ENCODE data around the gene RTKN2.

RTKN2 gene

GRCh38 chr10:62154231-62154630, 114.4 kb downstream of the RTKN2 start:
- TF ChIP-seq CSRNP3 (CRISPR knock-in tag; IDR thresholded peaks at IDR 0.05) (no peak), TOX (CRISPR knock-in tag; IDR thresholded peaks at IDR 0.05; ENCODE audit: borderline replicate concordance) (no peak), ZNF8 (CRISPR knock-in tag; IDR thresholded peaks at IDR 0.05) (no peak), ZNF565 (CRISPR knock-in tag; conservative IDR thresholded peaks at IDR 0.05; ENCODE audit: low read depth) (no peak)
- no peak for ATAC-seq

- ATAC-seq = no peak
Observed at GRCh38 chr10:62153191-62153590, 115.5 kb downstream of the RTKN2 start.

GRCh38 chr10:62149621-62150020, 119.0 kb downstream of the RTKN2 start:
- TF ChIP-seq ZNF70 (CRISPR knock-in tag; IDR thresholded peaks at IDR 0.05) = no peak
- no peak for TF ChIP-seq ZFP3 (CRISPR knock-in tag; IDR thresholded peaks at IDR 0.05)
- no peak for TF ChIP-seq POU6F1 (CRISPR knock-in tag; IDR thresholded peaks at IDR 0.05; ENCODE audit: borderline replicate concordance, low read depth)
- no peak for TF ChIP-seq CSRNP3 (CRISPR knock-in tag; IDR thresholded peaks at IDR 0.05)
- TF ChIP-seq PATZ1 (CRISPR knock-in tag; IDR thresholded peaks at IDR 0.05; ENCODE audit: borderline replicate concordance) = no peak
- no peak for TF ChIP-seq CSDC2 (CRISPR knock-in tag; IDR thresholded peaks at IDR 0.05)
- no peak for TF ChIP-seq GLIS3 (CRISPR knock-in tag; IDR thresholded peaks at IDR 0.05)
- no peak for TF ChIP-seq CREB5 (CRISPR knock-in tag; IDR thresholded peaks at IDR 0.05; ENCODE audit: low read depth)
- no peak for TF ChIP-seq RARB (CRISPR knock-in tag; IDR thresholded peaks at IDR 0.05)
- TF ChIP-seq ARNTL (CRISPR knock-in tag; IDR thresholded peaks at IDR 0.05; ENCODE audit: borderline replicate concordance, low read depth) = no peak
- TF ChIP-seq BACH2 (CRISPR knock-in tag; IDR thresholded peaks at IDR 0.05; ENCODE audit: borderline replicate concordance) = no peak
- TF ChIP-seq TSHZ2 (CRISPR knock-in tag; IDR thresholded peaks at IDR 0.05) = no peak
- no peak for TF ChIP-seq ZFP30 (CRISPR knock-in tag; IDR thresholded peaks at IDR 0.05)
- no peak for ATAC-seq

More at GRCh38 chr10:62153191-62153590, 115.5 kb downstream of the RTKN2 start:
- TF ChIP-seq CREB5 (CRISPR knock-in tag; IDR thresholded peaks at IDR 0.05; ENCODE audit: low read depth) (no peak), PATZ1 (CRISPR knock-in tag; IDR thresholded peaks at IDR 0.05; ENCODE audit: borderline replicate concordance) (no peak)
